ENCODE measurements around the gene XRCC5.

XRCC5 gene

GRCh38 chr2:216245391-216245975 is 136.3 kb downstream of the XRCC5 start:
- TF ChIP-seq FOXP2 (optimal IDR thresholded peaks at IDR 0.05; ENCODE audit: control extremely low read depth, extremely low read length, insufficient read depth): no peak
- Histone ChIP-seq H3K27ac (no peak overlapping the region), H3K36me3 (ENCODE audit: insufficient read depth, low read length) (no peaks in the 10 kb centered on the region), H3K9ac (ENCODE audit: insufficient read length) (no peak overlapping the region), H3K9me3 (ENCODE audit: low read depth, low read length) (no peaks in the 10 kb centered on the region), H3K4me3 (no peak overlapping the region)
- DNase-seq (ENCODE audit: low read depth, low spot score): no peak

- Histone ChIP-seq H3K9me3 (ENCODE audit: low read depth, low read length) (no peaks in the 10 kb centered on the region), H3K27ac (no peak overlapping the region), H3K36me3 (ENCODE audit: insufficient read depth, low read length) (no peaks in the 10 kb centered on the region), H3K9ac (ENCODE audit: insufficient read length) (no peak overlapping the region), H3K4me3 (no peak overlapping the region)
- DNase-seq (ENCODE audit: low read depth, low spot score): no peak
- no peak for TF ChIP-seq EZH2 (IDR thresholded peaks at IDR 0.05)
- TF ChIP-seq POLR2AphosphoS5 (IDR thresholded peaks at IDR 0.05; ENCODE audit: borderline replicate concordance, low read depth, low read length): no peak
- TF ChIP-seq FOXP2 (optimal IDR thresholded peaks at IDR 0.05; ENCODE audit: control extremely low read depth, extremely low read length, insufficient read depth): no peak
These were observed 137.6 kb downstream of the XRCC5 start for GRCh38 chr2:216246766-216247165.
